GM21825 (cell line): ENCODE measurements around the gene ST7L.
A peak's percentile ranks its signal among the peaks of the same experiment; 100 is the strongest.
"Not testable (repeated sequence)": the region's sequence is repeated elsewhere in the genome, so short reads cannot be mapped to it uniquely, and the experiment has no call there.

Experiments
- ATAC-seq: cut with Tn5 transposase; IDR thresholded peaks from one replicate; pipeline ENCODE4 v1.9.1; 2021; ENCODE audit warnings: mild to moderate bottlenecking, moderate library complexity; ENCODE audit not compliant: unreplicated experiment

Gene ST7L

GRCh38 chr1:112618721-112619517 is at the start of gene ST7L:
ST7L (minus strand) TSS chr1:112619141; CDS start chr1:112619113, 28 bp downstream.
- no peak for ATAC-seq

GRCh38 chr1:112666946-112667345 is 48.0 kb upstream of the ST7L start:
- no peak for ATAC-seq

- no peak for ATAC-seq
Observed at GRCh38 chr1:112665857-112666256, 46.9 kb upstream of the ST7L start.

GRCh38 chr1:112651205-112651604 is 32.3 kb upstream of the ST7L start:
- ATAC-seq: no peak

- no peak for ATAC-seq
Observed at GRCh38 chr1:112646225-112646624, 27.3 kb upstream of the ST7L start.

- ATAC-seq: no peak
Observed at GRCh38 chr1:112643080-112643479, 24.1 kb upstream of the ST7L start.

- ATAC-seq: not testable (repeated sequence)
Observed at GRCh38 chr1:112640437-112640836, 21.5 kb upstream of the ST7L start.

GRCh38 chr1:112638110-112638428 is 19.1 kb upstream of the ST7L start:
- ATAC-seq: no peak

GRCh38 chr1:112637254-112638109 is 18.5 kb upstream of the ST7L start:
- no peak for ATAC-seq

GRCh38 chr1:112636597-112637253 is 17.8 kb upstream of the ST7L start:
- no peak for ATAC-seq

GRCh38 chr1:112636056-112636455 is 17.1 kb upstream of the ST7L start:
- no peak for ATAC-seq

- no peak for ATAC-seq
Observed at GRCh38 chr1:112634367-112634766, 15.4 kb upstream of the ST7L start.

GRCh38 chr1:112633628-112634027 is 14.7 kb upstream of the ST7L start:
- ATAC-seq: no peak

- no peak for ATAC-seq
Observed at GRCh38 chr1:112629256-112629655, 10.3 kb upstream of the ST7L start.

- no peak for ATAC-seq
Observed at GRCh38 chr1:112628516-112628915, 9.6 kb upstream of the ST7L start.

GRCh38 chr1:112626887-112627286 is 7.9 kb upstream of the ST7L start:
- ATAC-seq: no peak

- ATAC-seq: no peak
Observed at GRCh38 chr1:112626193-112626592, 7.3 kb upstream of the ST7L start.

GRCh38 chr1:112625696-112626095 is 6.8 kb upstream of the ST7L start:
- no peak for ATAC-seq

GRCh38 chr1:112624493-112624892 is 5.6 kb upstream of the ST7L start:
- not testable (repeated sequence) for ATAC-seq

GRCh38 chr1:112620377-112620695 is 1.4 kb upstream of the ST7L start:
- no peak for ATAC-seq

GRCh38 chr1:112619518-112620376 is 806 bp upstream of the ST7L start, which contains the start of gene CAPZA1:
CAPZA1 (plus strand) TSS chr1:112619832; CDS start chr1:112619845, 13 bp downstream.
- ATAC-seq: peak; percentile 86
